Activated B cell treated with CpG ODN at 0.5 μM for 24 hours (primary cell): ENCODE measurements around the gene KHK. TPM values are rescaled to one million over a fixed set of nuclear protein-coding genes. Genes with fewer than 3 reads are reported as not detected.
A peak's percentile ranks its signal among the peaks of the same experiment; 100 is the strongest.

ENCODE experiments used
- ATAC-seq: fragments of 200-7000 bp; cut with Tn5 transposase; one replicate; pipeline ENCODE4 v1.10.0; 2021; ENCODE audit warnings: low read depth, mild to moderate bottlenecking, moderate library complexity
- CTCF ChIA-PET: fragments of 350-600 bp; sonication (Branson Sonifier 250); formaldehyde crosslinking; loops from one replicate; lab custom pipeline; 2021; ENCODE audit warnings: antibody characterized with exemption; lab: Charles Lee
- POLR2A ChIA-PET: fragments of 350-600 bp; sonication (Branson Sonifier 250); formaldehyde crosslinking; loops from one replicate; lab custom pipeline; 2021; ENCODE audit warnings: antibody characterized with exemption; lab: Charles Lee
- DNase-seq: peaks from one replicate; pipeline ENCODE4 v3.0.0; 2022
- H3K27ac Mint-ChIP-seq: one replicate; pipeline ENCODE4 v1.8.0; 2020; ENCODE audit warnings: mixed read lengths
- H3K27me3 Mint-ChIP-seq: one replicate; pipeline ENCODE4 v1.8.0; 2021; ENCODE audit warnings: mixed read lengths
- H3K36me3 Mint-ChIP-seq: one replicate; pipeline ENCODE4 v1.8.0; 2021; ENCODE audit warnings: low read depth, mixed read lengths
- H3K4me1 Mint-ChIP-seq: one replicate; pipeline ENCODE4 v1.8.0; 2021; ENCODE audit warnings: mixed read lengths
- H3K4me3 Mint-ChIP-seq: one replicate; pipeline ENCODE4 v1.8.0; 2020; ENCODE audit warnings: mild to moderate bottlenecking, mixed read lengths
- H3K9me3 Mint-ChIP-seq: one replicate; pipeline ENCODE4 v1.8.0; 2020; ENCODE audit warnings: mixed read lengths
- CTCF ChIP-seq: fragments of 200-600 bp; IDR thresholded peaks from one replicate; pipeline ENCODE4 v1.8.0; 2022; ENCODE audit warnings: antibody characterized with exemption, mild to moderate bottlenecking
- intact Hi-C: fragments of 100-400 bp; cut with micrococcal nuclease; formaldehyde crosslinking; loops from one replicate; pipeline ENCODE4 v1.15.1; 2024
- total RNA-seq: library from RNA; stranded (reverse); gene quantifications from 2 replicates; pipeline ENCODE4 v1.2.3, GENCODE V29; 2022

Gene KHK
- total RNA-seq, 1 donor from 2014 or later = 2.6 TPM

- POLR2A ChIA-PET = interaction anchor here (0.6 to 13.9 kb wide), 2 partner anchors 13 to 14 kb away, joined by 4 to 204 read pairs; partner anchors contain the start of gene AGBL5
- Mint-ChIP-seq H3K36me3 (peaks cover 67% of the 10 kb centered on the region), H3K4me3 (no peak overlapping the region), H3K9me3 (no peaks in the 10 kb centered on the region), H3K27ac (no peak overlapping the region), H3K27me3 (no peaks in the 10 kb centered on the region), H3K4me1 (peaks cover 40% of the 10 kb centered on the region)
- intact Hi-C loops = no loop called here
- ATAC-seq (no peak), DNase-seq (no peak)
- CTCF ChIA-PET = no interaction called here
- TF ChIP-seq CTCF = no peak
Observed at GRCh38 chr2:27067385-27067784, 19.2 kb upstream of the KHK start.

- intact Hi-C loops = no loop called here
- no peak for DNase-seq
- Mint-ChIP-seq H3K9me3 (no peaks in the 10 kb centered on the region), H3K27ac (no peak overlapping the region), H3K36me3 (peaks cover 51% of the 10 kb centered on the region), H3K27me3 (no peaks in the 10 kb centered on the region), H3K4me1 (peaks cover 50% of the 10 kb centered on the region), H3K4me3 (peak overlapping the region; percentile 52)
- TF ChIP-seq CTCF = no peak
- POLR2A ChIA-PET = interaction anchor here (0.9 to 13.9 kb wide), 2 partner anchors 14 to 15 kb away, joined by 3 to 204 read pairs; partner anchors contain the start of gene AGBL5
- no peak for ATAC-seq
- CTCF ChIA-PET = no interaction called here
Observed at GRCh38 chr2:27069436-27069835, 17.1 kb upstream of the KHK start.

- ATAC-seq = no peak
- Mint-ChIP-seq H3K4me3 (peak overlapping the region; percentile 97), H3K27ac (no peak overlapping the region), H3K36me3 (peaks cover 48% of the 10 kb centered on the region), H3K4me1 (peaks cover 56% of the 10 kb centered on the region), H3K27me3 (no peaks in the 10 kb centered on the region), H3K9me3 (no peaks in the 10 kb centered on the region)
- no peak for DNase-seq
- CTCF ChIA-PET = no interaction called here
- TF ChIP-seq CTCF = no peak
- intact Hi-C loops = loop anchor here (2.0 kb wide), 1 partner anchor 559 kb away; the partner anchor contains the start of genes CCDC121 and GPN1
- POLR2A ChIA-PET = interaction anchor here (2.1 to 13.9 kb wide), 2 partner anchors 12 to 16 kb away, joined by 43 to 204 read pairs; partner anchors contain the start of gene AGBL5
Observed at GRCh38 chr2:27069961-27070618, 16.5 kb upstream of the KHK start.

- ChIA-PET CTCF (interaction anchor here (1.2 to 2.4 kb wide), 2 partner anchors 11 to 20 kb away, joined by 12 to 16 read pairs; partner anchors contain the start of gene AGBL5), POLR2A (interaction anchor here (0.7 to 13.9 kb wide), 15 partner anchors 10 to 558 kb away, joined by 3 to 204 read pairs (median 4); partner anchors contain the start of genes AGBL5, ATRAID, CCDC121 and GPN1)
- H3K36me3 Mint-ChIP-seq = peaks cover 41% of the 10 kb centered on the region
- H3K4me3 Mint-ChIP-seq = peak overlapping the region; percentile 97
- DNase-seq (no peak), ATAC-seq (peak; percentile 3)
- peak overlapping the region; percentile 90 for H3K27ac Mint-ChIP-seq
- no peaks in the 10 kb centered on the region for H3K9me3 Mint-ChIP-seq
- no peak for TF ChIP-seq CTCF
- intact Hi-C loops = loop anchor here (1.0 to 2.0 kb wide), 6 partner anchors 11 to 558 kb away; partner anchors contain the start of genes CCDC121, GPN1, KHK and PREB
- peaks cover 62% of the 10 kb centered on the region for H3K4me1 Mint-ChIP-seq
- no peaks in the 10 kb centered on the region for H3K27me3 Mint-ChIP-seq
Observed at GRCh38 chr2:27070653-27071276, 15.8 kb upstream of the KHK start.
